CD8-positive, alpha-beta memory T cell (primary cell): Measurements from ENCODE around the gene RNU1-2. TPM values are rescaled to one million over a fixed set of nuclear protein-coding genes. Genes with fewer than 3 reads are reported as not detected.

ENCODE experiments used
- CTCF ChIA-PET: fragments of 350-600 bp; sonication (Branson Sonifier 250); formaldehyde crosslinking; loops from one replicate; lab custom pipeline; 2021; ENCODE audit warnings: antibody characterized with exemption; lab: Charles Lee
- POLR2A ChIA-PET: fragments of 350-600 bp; sonication (Branson Sonifier 250); formaldehyde crosslinking; loops from one replicate; lab custom pipeline; 2021; ENCODE audit warnings: antibody characterized with exemption; lab: Charles Lee
- DNase-seq, 5 donors: peaks; one replicate each; pipeline versions ENCODE4 v3.0.0 to v3.0.0-alpha.2; 2020 to 2022; ENCODE audit warnings: mixed read lengths in 1 of 5
- H3K27ac ChIP-seq: one replicate; pipeline ENCODE4 v1.7.0; 2013; ENCODE audit warnings: low read depth, mild to moderate bottlenecking, low read length, moderate library complexity
- H3K27me3 ChIP-seq: 2 replicates; pipeline ENCODE4 v1.7.0; 2013; ENCODE audit warnings: low read length, mild to moderate bottlenecking; ENCODE audit not compliant: insufficient read depth, poor library complexity, severe bottlenecking
- H3K36me3 ChIP-seq: 2 replicates; pipeline ENCODE4 v1.7.0; 2013; ENCODE audit warnings: mild to moderate bottlenecking, low read length, moderate library complexity; ENCODE audit not compliant: insufficient read depth
- H3K4me1 ChIP-seq: 2 replicates; pipeline ENCODE4 v1.7.0; 2013; ENCODE audit warnings: mild to moderate bottlenecking, low read length, moderate library complexity; ENCODE audit not compliant: insufficient read depth
- H3K4me3 ChIP-seq: 2 replicates; pipeline ENCODE4 v1.7.0; 2013; ENCODE audit warnings: mild to moderate bottlenecking, low read length
- H3K9me3 ChIP-seq: 2 replicates; pipeline ENCODE4 v1.7.0; 2013; ENCODE audit warnings: mild to moderate bottlenecking, low read length
- H3K27ac Mint-ChIP-seq, 8 donors: one replicate each; pipeline ENCODE4 v1.8.0; 2020 to 2021; ENCODE audit warnings: mixed read lengths in 8 of 8, mild to moderate bottlenecking in 6 of 8, inconsistent platforms in 3 of 8, moderate library complexity in 3 of 8
- H3K27me3 Mint-ChIP-seq, 2 donors: one replicate each; pipeline ENCODE4 v1.8.0; 2020 to 2021; ENCODE audit warnings: mixed read lengths in 2 of 2, mild to moderate bottlenecking in 1 of 2, moderate library complexity in 1 of 2
- H3K36me3 Mint-ChIP-seq, 3 donors: one replicate each; pipeline ENCODE4 v1.8.0; 2020 to 2021; ENCODE audit warnings: mixed read lengths in 3 of 3, inconsistent platforms in 1 of 3, mild to moderate bottlenecking in 1 of 3
- H3K4me1 Mint-ChIP-seq, 3 donors: one replicate each; pipeline ENCODE4 v1.8.0; 2020 to 2021; ENCODE audit warnings: mixed read lengths in 3 of 3, inconsistent platforms in 1 of 3, mild to moderate bottlenecking in 1 of 3
- H3K4me3 Mint-ChIP-seq, 7 donors: one replicate each; pipeline ENCODE4 v1.8.0; 2020 to 2021; ENCODE audit warnings: mixed read lengths in 7 of 7, mild to moderate bottlenecking in 6 of 7, moderate library complexity in 4 of 7, inconsistent platforms in 2 of 7
- H3K9me3 Mint-ChIP-seq, 5 donors: one replicate each; pipeline ENCODE4 v1.8.0; 2020 to 2022; ENCODE audit warnings: mixed read lengths in 5 of 5, mild to moderate bottlenecking in 3 of 5, moderate library complexity in 2 of 5, inconsistent platforms in 1 of 5
- polyA plus RNA-seq: library from polyadenylated mRNA; unstranded; fragments of 300-500 nt; fragmentation: Illumina TruSeq; gene quantifications from one replicate; pipeline ENCODE4 v1.2.3, GENCODE V29; 2021
- total RNA-seq, 2 experiments: library from RNA; stranded (reverse); gene quantifications; one replicate each; pipeline ENCODE4 v1.2.3, GENCODE V29; 2021

The RNU1-2 gene
- total and polyA plus RNA-seq, 3 experiments from 2014 or later: 1,293 to 1,300 TPM; not detected in 1

DNA sequence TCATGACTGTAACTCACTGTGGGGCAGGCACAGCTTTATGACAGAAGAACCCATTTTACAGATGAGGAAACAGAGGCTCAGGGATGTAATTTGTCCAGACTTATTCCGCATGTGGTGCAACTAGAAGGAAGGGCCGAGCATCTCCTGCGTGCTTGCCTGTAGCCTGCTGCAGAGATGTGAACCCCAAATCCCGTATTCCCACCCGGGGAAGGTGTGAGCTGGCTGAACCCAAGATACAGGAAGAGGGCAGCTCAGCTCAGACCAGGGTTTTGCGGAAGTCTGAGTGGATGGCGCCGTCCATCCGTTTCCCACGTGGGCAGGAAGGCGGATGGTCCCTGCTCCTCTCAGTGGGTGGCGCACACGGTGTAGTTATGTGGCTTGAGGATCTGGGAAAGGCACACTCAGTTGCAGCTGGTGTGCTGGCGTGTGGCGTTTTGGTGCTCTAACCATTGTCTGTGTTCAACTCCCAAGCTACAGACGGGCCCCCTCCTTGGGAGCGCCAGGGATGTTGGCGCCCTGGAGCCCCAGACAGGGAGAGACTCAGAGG is 27.2 kb downstream of the RNU1-2 start:
- no peaks in the 10 kb centered on the region for H3K9me3 ChIP-seq
- peak overlapping the region in 1 of 7 donors; percentile 20 for H3K4me3 Mint-ChIP-seq
- peaks cover 10% of the 10 kb centered on the region for H3K4me1 ChIP-seq
- no peak overlapping the region for H3K27ac ChIP-seq
- no peaks in the 10 kb centered on the region for H3K9me3 Mint-ChIP-seq
- H3K4me1 Mint-ChIP-seq: peaks cover 32 to 56% (median 35%) of the 10 kb centered on the region in 3 donors
- H3K36me3 Mint-ChIP-seq: peaks cover 0 to 6% (median 0%) of the 10 kb centered on the region in 3 donors
- peak overlapping the region in 2 of 8 donors; percentile 7 to 14 for H3K27ac Mint-ChIP-seq
- ChIA-PET CTCF (no interaction called here), POLR2A (no interaction called here)
- no peaks in the 10 kb centered on the region for H3K27me3 Mint-ChIP-seq
- no peaks in the 10 kb centered on the region for H3K36me3 ChIP-seq
- H3K27me3 ChIP-seq: no peaks in the 10 kb centered on the region
- peak in 1 of 5 donors; percentile 43 for DNase-seq
- no peak overlapping the region for H3K4me3 ChIP-seq

- peak overlapping the region in 1 of 8 donors; percentile 93 for H3K27ac Mint-ChIP-seq
- H3K27me3 Mint-ChIP-seq: no peaks in the 10 kb centered on the region
- no peak overlapping the region for H3K4me3 ChIP-seq
- peaks cover 0 to 10% (median 0%) of the 10 kb centered on the region in 3 donors for H3K36me3 Mint-ChIP-seq
- peaks cover 10% of the 10 kb centered on the region for H3K4me1 ChIP-seq
- H3K27ac ChIP-seq: no peak overlapping the region
- H3K27me3 ChIP-seq: no peaks in the 10 kb centered on the region
- DNase-seq: no peak
- ChIA-PET CTCF (no interaction called here), POLR2A (interaction anchor here (0.6 kb wide), 1 partner anchor 1227 kb away, joined by 3 read pairs; no protein-coding TSS in a partner anchor)
- no peaks in the 10 kb centered on the region for H3K9me3 Mint-ChIP-seq
- H3K4me3 Mint-ChIP-seq: no peak overlapping the region
- H3K4me1 Mint-ChIP-seq: peaks cover 32 to 57% (median 33%) of the 10 kb centered on the region in 3 donors
- H3K36me3 ChIP-seq: no peaks in the 10 kb centered on the region
- no peaks in the 10 kb centered on the region for H3K9me3 ChIP-seq
Measured at GRCh38 chr1:16924216-16924918, 28.6 kb downstream of the RNU1-2 start.

DNA sequence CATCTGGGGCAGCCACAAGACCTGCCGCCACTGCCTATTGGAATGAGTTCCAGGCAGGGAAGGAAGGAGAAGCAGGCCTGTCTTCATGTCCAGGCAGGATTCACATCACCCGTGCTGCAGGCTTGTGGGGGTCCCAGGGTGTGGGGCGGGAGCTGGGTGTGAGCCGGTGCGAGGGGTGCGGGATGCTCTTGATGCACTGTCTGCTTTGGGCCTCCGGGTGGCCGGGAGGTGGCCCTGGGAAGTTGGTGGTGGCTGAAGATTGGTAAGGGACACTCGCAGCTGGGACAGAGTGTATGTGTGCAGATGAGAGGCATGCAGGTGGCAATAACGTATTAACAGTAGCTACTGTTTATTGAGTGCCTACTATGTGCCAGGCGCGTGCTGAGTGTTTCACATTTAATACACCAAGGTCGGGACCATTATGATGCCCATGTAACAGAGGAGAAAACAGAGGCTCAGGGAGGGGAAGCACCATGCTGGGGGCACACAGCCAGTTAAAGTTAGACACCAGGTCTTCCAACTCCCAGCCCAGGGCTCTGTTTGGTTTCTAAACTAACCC is 29.2 kb downstream of the RNU1-2 start:
- peak overlapping the region in 1 of 8 donors; percentile 26 for H3K27ac Mint-ChIP-seq
- no peaks in the 10 kb centered on the region for H3K36me3 ChIP-seq
- DNase-seq: no peak
- H3K27me3 ChIP-seq: no peaks in the 10 kb centered on the region
- H3K27ac ChIP-seq: no peak overlapping the region
- H3K9me3 ChIP-seq: no peaks in the 10 kb centered on the region
- no peak overlapping the region for H3K4me3 Mint-ChIP-seq
- POLR2A ChIA-PET: interaction anchor here (1.3 kb wide), 1 partner anchor 20 kb away, joined by 3 read pairs; no protein-coding TSS in a partner anchor
- H3K27me3 Mint-ChIP-seq: no peaks in the 10 kb centered on the region
- no peaks in the 10 kb centered on the region for H3K9me3 Mint-ChIP-seq
- no peak overlapping the region for H3K4me3 ChIP-seq
- CTCF ChIA-PET: interaction anchor here (1.1 kb wide), 1 partner anchor 35 kb away, joined by 3 read pairs; no protein-coding TSS in a partner anchor
- H3K36me3 Mint-ChIP-seq: peaks cover 0 to 10% (median 0%) of the 10 kb centered on the region in 3 donors
- peaks cover 10% of the 10 kb centered on the region for H3K4me1 ChIP-seq
- H3K4me1 Mint-ChIP-seq: peaks cover 32 to 57% (median 33%) of the 10 kb centered on the region in 3 donors

DNA sequence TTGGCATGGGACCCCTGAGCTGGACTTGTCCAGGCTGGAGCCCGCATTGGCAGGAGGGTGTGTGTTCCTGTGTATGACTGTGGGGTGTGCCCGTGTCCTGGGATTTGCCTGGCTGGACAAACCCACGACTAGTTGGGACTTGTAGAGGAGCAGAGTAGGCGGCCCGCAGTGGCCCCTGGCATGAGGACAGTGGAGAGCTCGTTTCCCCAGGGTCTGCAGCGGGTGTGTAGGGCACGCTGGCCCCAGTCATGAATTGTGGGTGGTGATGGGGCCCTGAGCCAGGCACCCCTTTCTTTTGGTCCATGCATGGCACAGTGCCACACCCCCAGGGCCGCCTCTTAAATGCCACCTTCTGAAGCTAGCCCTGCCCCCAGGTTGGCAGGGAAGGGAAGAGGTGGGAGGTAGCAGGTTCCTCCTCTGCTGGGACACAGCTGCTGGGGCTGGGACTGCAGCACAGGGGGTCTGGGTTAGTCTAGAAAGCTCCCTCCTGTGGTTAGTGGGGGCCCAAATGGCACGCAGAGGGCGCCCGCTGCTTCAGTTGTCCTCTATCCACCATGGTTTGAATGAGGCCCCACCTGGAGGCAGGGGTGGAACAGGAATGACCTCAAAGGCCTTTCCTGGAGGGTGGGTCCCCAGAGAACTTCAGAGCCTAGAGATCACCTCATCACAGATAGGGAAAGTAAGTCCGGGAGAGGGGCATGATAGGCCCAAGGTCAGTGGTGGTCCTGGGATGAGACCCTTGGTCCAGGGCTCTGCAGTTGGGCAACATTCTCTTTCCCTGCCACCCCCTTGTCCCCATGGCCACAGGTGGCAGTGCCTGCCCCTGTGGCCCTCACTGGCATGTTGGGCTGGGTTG is 30.1 kb downstream of the RNU1-2 start:
- Mint-ChIP-seq H3K27ac (peak overlapping the region in 2 of 8 donors; percentile 33 to 68), H3K9me3 (no peaks in the 10 kb centered on the region), H3K27me3 (no peaks in the 10 kb centered on the region), H3K4me1 (peaks cover 30 to 52% (median 32%) of the 10 kb centered on the region in 3 donors), H3K4me3 (peak overlapping the region in 1 of 7 donors; percentile 72), H3K36me3 (peaks cover 0 to 18% (median 0%) of the 10 kb centered on the region in 3 donors)
- Histone ChIP-seq H3K27ac (no peak overlapping the region), H3K4me3 (no peak overlapping the region), H3K4me1 (peaks cover 10% of the 10 kb centered on the region), H3K9me3 (no peaks in the 10 kb centered on the region), H3K27me3 (no peaks in the 10 kb centered on the region), H3K36me3 (no peaks in the 10 kb centered on the region)
- DNase-seq: no peak
- ChIA-PET POLR2A (interaction anchor here (1.3 kb wide), 1 partner anchor 21 kb away, joined by 3 read pairs; no protein-coding TSS in a partner anchor), CTCF (interaction anchor here (1.1 kb wide), 1 partner anchor 35 kb away, joined by 3 read pairs; no protein-coding TSS in a partner anchor)

DNA sequence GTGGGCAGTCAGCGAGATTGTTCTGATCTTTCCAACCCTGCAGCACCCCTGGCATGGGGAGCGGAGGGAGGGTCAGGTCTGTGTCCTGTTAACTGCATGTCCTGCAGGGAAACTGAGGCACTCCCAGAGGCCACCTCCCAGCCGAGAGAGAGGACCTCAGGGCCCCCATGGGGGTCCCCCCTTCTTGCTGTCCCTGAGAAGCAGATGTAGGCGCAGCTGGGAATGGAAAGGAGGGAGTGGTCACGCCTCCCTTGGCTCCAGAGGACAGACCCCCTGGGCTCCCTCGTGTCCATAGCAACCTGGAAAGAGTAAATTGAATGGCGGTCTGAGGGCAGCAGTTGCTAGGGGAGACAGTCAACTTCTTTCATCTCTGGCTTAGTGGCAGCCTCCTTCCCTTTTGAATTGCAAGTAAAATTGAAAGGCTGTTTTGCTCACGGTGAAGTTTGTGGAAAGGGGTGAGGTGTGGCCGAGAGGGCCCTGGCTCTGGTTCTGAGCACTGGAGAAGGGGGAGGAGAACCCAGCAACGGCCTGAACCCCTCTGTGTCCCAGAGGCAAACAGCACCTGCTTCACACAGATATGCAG is 30.8 kb downstream of the RNU1-2 start:
- no peaks in the 10 kb centered on the region for H3K9me3 Mint-ChIP-seq
- no peaks in the 10 kb centered on the region for H3K9me3 ChIP-seq
- H3K27ac ChIP-seq: no peak overlapping the region
- peak overlapping the region in 1 of 8 donors; percentile 51 for H3K27ac Mint-ChIP-seq
- H3K27me3 ChIP-seq: no peaks in the 10 kb centered on the region
- H3K36me3 Mint-ChIP-seq: peaks cover 0 to 25% (median 2%) of the 10 kb centered on the region in 3 donors
- no peak for DNase-seq
- H3K4me1 Mint-ChIP-seq: peaks cover 23 to 45% (median 25%) of the 10 kb centered on the region in 3 donors
- no peak overlapping the region for H3K4me3 Mint-ChIP-seq
- no peaks in the 10 kb centered on the region for H3K36me3 ChIP-seq
- peaks cover 10% of the 10 kb centered on the region for H3K4me1 ChIP-seq
- H3K4me3 ChIP-seq: no peak overlapping the region
- POLR2A ChIA-PET: no interaction called here
- CTCF ChIA-PET: no interaction called here
- no peaks in the 10 kb centered on the region for H3K27me3 Mint-ChIP-seq

- H3K27me3 Mint-ChIP-seq: no peaks in the 10 kb centered on the region
- peaks cover 17 to 38% (median 19%) of the 10 kb centered on the region in 3 donors for H3K4me1 Mint-ChIP-seq
- no peaks in the 10 kb centered on the region for H3K36me3 ChIP-seq
- no peaks in the 10 kb centered on the region for H3K9me3 ChIP-seq
- H3K27me3 ChIP-seq: no peaks in the 10 kb centered on the region
- no peak overlapping the region for H3K4me3 ChIP-seq
- H3K27ac ChIP-seq: no peak overlapping the region
- H3K9me3 Mint-ChIP-seq: no peaks in the 10 kb centered on the region
- ChIA-PET CTCF (no interaction called here), POLR2A (no interaction called here)
- peaks cover 0 to 28% (median 2%) of the 10 kb centered on the region in 3 donors for H3K36me3 Mint-ChIP-seq
- H3K4me3 Mint-ChIP-seq: no peak overlapping the region
- H3K4me1 ChIP-seq: peaks cover 4% of the 10 kb centered on the region
- no peak for DNase-seq
- H3K27ac Mint-ChIP-seq: peak overlapping the region in 2 of 8 donors; percentile 5 to 85
Measured at GRCh38 chr1:16927256-16927655, 31.5 kb downstream of the RNU1-2 start.

GRCh38 chr1:16927711-16928485 is 32.1 kb downstream of the RNU1-2 start:
- ChIA-PET POLR2A (no interaction called here), CTCF (no interaction called here)
- Histone ChIP-seq H3K4me3 (no peak overlapping the region), H3K27ac (no peak overlapping the region), H3K9me3 (no peaks in the 10 kb centered on the region), H3K4me1 (no peaks in the 10 kb centered on the region), H3K36me3 (no peaks in the 10 kb centered on the region), H3K27me3 (no peaks in the 10 kb centered on the region)
- peaks cover 0 to 33% (median 2%) of the 10 kb centered on the region in 3 donors for H3K36me3 Mint-ChIP-seq
- no peaks in the 10 kb centered on the region for H3K9me3 Mint-ChIP-seq
- H3K27me3 Mint-ChIP-seq: no peaks in the 10 kb centered on the region
- no peak overlapping the region for H3K27ac Mint-ChIP-seq
- H3K4me3 Mint-ChIP-seq: no peak overlapping the region
- H3K4me1 Mint-ChIP-seq: peaks cover 11 to 32% (median 13%) of the 10 kb centered on the region in 3 donors
- no peak for DNase-seq
